Astrocyte of the hippocampus (primary cell): ENCODE measurements around the gene TYW1.
"Not testable (repeated sequence)": the region's sequence is repeated elsewhere in the genome, so short reads cannot be mapped to it uniquely, and the experiment has no call there.

ENCODE experiments used
- DNase-seq: peaks from one replicate; pipeline ENCODE4 v3.0.0; 2011; ENCODE audit warnings: low read depth, low spot score

TYW1 gene, protein sequence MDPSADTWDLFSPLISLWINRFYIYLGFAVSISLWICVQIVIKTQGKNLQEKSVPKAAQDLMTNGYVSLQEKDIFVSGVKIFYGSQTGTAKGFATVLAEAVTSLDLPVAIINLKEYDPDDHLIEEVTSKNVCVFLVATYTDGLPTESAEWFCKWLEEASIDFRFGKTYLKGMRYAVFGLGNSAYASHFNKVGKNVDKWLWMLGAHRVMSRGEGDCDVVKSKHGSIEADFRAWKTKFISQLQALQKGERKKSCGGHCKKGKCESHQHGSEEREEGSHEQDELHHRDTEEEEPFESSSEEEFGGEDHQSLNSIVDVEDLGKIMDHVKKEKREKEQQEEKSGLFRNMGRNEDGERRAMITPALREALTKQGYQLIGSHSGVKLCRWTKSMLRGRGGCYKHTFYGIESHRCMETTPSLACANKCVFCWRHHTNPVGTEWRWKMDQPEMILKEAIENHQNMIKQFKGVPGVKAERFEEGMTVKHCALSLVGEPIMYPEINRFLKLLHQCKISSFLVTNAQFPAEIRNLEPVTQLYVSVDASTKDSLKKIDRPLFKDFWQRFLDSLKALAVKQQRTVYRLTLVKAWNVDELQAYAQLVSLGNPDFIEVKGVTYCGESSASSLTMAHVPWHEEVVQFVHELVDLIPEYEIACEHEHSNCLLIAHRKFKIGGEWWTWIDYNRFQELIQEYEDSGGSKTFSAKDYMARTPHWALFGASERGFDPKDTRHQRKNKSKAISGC

DNA sequence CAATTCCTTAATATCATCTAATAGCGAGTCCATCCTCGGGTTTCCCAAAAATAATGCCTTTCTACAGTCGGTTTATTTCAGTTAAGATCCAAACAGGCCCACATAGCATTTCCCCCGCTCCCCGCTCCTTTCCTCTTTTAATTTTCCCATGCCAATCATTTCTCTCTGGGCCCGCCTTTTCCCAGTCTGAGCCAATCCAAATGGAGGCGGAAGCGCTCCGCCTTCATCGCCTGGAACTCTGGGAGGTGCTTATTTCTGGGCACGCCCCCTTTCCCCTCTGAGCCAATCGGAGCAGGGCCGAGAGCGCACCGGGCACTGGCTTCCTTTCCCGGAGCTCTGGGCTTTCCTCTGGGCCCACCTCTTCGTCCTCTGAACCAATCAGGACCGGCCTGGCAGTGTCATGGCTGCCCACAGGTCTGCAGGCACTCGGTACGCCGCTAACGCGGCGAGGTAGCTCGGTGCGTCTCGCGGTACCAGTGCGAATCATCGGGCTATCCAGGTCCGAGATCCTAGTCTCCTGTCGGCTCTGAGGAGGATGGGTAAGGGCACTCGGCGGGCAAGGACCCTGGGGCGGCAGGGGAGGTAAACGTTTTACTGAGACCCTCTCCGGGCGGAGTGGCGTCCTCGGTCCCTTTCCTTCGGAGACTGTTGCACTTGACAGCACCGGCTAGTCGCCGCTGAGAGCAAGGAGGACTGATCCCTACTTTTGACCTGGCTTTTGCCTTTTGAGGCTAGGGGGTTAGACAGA is at the start of gene TYW1:
TYW1 (plus strand) TSS at position 390 of the 748 bp plus-strand sequence; CDS start at position 536, 146 bp downstream.
- DNase-seq: peak; percentile 99

DNA sequence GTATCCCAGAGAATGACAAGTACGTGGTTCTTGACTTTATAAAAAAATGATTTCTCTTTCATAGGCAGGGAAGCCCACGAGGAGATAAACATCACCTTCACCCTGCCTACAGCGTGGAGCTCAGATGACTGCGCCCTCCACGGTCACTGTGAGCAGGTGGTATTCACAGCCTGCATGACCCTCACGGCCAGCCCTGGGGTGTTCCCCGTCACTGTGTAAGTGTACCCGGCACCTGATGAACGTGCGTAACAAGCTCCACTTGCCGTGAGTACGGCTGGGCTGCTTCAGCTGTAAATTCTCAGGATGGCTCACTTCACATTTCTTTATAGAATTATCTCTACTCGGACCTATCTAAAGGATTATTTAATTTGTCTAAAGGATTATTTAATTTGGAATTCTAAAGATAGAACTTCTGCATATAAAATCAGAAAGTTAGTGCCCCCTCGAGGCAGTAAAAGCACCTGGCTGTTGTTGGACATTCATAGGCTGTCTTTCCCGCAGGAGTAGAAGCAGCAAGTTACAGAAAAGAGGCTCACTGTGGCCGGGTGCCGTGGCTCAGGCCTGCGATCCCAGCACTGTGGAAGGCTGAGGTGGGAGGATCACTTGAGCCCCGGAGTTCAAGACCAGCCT is 48.0 kb upstream of the TYW1 start:
- no peak for DNase-seq

DNA sequence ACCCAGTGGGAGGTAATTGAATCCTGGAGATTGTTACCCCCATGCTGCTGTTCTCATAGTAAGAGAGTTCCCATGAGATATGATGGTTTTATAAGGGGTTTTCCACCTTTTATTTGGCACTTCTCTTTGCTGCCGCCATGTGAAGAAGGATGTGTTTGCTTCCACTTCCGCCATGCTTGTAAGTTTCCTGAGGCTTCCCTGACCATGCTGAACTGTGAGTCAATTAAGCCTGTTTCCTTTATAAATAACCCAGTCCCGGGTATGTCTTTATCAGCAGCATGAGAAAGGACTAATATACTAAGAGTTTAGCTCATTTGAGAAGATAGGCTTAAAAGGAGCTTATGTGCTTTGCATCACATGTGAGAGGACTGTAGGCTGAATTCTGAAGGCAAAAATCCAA is 46.3 kb upstream of the TYW1 start:
- no peak for DNase-seq

DNA sequence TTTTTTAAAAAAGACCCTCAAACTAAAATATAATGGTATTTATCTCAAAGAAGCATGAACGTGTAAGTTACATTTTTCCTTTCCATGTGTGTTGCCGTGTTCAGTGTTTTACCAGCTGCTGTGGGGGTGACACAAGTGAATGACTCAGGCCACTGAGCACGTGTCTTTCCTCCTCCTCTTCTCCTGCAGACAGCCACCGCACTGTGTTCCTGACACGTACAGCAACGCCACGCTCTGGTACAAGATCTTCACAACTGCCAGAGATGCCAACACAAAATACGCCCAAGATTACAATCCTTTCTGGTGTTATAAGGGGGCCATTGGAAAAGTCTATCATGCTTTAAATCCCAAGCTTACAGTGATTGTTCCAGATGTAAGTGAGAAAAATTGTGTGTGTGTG is 45.9 kb upstream of the TYW1 start:
- DNase-seq: no peak

DNA sequence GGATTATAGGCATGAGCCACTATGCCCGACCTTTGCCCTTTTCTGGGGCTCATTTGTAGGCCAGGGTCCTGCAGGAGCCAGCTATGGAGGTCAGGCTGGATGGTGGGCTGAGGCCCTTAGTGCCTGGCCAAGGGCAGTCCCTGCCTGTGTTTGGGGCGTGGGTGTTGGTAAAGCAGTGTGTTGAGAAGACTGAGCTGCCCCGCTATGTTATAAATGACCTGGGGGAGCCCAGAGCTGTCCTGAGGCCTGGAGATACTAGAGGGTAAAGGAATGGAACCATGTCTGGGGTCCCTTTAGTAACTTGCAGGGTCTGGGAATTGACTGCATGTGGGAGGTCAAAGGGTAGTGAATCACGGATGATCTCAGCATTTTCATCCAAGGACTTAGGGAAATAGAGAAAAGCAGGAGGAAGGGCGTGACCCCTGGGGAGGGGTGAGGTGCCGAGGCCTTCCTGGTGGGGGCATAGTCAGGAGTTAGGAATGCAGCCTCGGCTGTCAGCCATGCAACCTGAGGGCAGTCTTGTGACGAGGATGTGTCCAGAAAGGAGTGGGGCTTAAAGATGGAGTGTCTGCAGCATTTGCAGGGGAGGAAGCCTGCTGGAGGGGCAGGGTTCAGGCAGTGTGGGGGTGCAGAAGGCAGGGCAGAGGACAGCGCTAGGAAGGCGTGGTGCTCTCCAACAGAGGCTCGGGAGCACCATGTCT is 44.1 kb upstream of the TYW1 start:
- DNase-seq: peak; percentile 61

DNA sequence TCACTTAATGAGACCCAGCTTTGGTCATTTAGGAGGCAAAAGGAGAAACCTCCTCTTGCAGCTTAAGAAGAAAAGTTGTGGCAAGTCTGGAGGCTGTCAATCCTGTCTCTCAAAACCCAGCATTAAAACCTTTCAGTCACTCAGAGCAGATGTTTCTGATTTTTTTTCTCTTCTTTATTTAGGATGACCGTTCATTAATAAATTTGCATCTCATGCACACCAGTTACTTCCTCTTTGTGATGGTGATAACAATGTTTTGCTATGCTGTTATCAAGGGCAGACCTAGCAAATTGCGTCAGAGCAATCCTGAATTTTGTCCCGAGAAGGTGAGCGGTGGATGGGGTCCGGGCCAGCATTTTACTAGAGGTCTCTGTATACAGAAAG is 43.6 kb upstream of the TYW1 start:
- DNase-seq: no peak

DNA sequence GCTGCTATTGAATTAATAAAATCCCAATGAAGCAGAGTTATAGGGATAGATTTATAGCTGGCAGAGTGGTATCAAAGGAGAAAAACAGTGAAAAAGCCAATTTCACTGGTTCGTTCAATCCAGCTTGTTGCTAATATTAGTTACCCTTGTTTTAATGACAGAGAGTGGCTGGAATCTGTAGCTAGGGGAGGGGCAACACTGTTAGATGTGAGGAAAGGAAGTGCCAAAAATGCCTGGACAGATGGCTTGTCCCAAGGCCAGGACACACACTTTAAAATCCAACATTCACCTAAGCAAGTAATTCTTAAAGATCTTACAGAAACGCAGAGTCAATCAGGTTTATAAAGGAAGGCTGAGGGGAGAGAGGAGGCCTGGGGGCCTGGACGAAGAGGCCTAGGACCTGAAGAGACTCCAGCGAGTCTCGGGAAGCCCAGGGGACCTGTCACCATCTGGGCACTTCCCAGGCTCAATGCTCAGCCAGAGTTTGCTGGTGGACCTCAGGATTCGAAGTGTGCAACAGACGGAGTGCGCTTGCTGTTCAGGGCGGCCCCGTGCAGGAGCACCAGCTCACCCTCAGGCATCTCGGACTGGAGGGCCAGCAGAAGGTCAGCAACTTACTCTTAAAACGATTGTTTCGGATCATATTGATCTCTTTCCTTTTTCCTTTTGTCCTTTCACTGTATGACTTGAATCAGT is 38.9 kb upstream of the TYW1 start:
- no peak for DNase-seq

DNA sequence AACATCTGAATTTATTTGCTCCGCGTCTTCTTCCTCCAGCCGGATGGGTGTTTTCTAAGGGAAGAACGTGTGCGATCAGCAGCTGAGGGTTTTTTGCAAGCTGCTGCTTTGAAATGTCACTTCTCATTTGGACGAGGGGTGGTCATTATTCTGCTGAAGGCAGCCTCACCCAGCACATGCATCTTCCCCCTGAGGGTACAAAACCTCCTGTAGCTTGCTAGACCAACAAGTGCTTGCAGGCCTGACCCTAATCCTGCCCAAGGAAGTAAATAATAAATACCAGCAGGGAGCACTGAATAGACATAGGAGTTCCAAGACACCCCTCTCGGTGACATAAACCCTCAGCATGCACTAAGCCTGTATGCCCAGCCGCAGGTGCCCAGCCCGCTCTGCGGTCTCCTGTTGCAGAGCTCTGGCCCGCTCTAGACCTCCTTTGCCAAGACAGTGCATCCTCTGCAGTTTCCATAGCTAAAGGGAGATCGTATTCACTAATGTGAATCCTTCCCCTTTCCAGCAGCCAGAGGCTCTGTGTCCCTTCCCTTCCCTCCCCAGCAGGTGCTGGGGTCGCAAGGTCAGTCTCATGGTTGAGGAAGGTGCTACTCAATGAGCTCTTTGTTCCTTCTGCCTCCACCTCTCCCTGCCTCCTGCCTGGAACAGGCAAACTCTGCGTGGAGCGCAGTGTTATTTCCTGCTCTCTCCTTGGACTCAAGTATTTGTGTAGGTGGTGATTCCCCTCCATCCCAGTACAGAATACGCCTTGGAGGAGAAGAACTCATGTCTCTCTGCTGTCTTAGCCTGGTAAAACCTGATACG is 37.9 kb upstream of the TYW1 start:
- DNase-seq: no peak

DNA sequence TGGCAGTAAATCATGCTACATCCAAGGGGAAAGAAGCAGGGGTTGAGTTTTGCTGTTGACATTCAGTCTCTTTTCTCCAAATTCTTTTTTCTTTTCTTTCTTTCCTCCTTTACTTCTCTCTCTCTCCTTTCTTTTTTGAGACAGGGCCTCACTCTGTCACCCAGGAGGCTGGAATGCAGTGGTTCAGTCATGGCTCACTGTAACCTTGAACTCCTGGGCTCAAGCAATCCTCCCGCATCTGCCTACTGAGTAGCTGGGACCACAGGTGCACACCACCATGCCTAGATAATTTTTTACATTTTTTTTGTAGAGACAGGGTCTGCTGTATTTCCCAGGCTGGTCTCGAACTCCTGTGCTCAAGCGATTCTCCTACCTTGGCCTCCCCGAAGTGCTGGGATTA is 36.4 kb upstream of the TYW1 start:
- DNase-seq: no peak

DNA sequence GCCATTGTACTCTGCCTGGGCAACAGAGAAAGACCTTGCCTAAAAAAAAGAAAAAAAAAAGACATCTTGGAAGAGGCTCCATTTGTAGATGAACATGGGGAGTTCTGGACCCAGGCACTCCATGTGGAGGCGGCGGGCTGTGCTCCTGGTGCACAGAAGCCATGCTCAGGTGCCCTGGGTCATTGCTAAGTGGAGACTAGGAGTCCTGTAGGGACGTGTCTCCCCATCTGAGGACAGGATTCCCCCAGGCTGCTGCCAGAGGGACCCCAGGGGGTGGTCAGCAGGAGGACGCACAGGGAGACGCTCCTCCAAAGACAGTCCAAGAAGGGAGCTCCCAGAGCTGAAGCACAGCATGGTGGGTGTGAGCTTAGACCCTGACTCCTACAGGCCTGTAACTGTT is 35.5 kb upstream of the TYW1 start:
- DNase-seq: no peak

DNA sequence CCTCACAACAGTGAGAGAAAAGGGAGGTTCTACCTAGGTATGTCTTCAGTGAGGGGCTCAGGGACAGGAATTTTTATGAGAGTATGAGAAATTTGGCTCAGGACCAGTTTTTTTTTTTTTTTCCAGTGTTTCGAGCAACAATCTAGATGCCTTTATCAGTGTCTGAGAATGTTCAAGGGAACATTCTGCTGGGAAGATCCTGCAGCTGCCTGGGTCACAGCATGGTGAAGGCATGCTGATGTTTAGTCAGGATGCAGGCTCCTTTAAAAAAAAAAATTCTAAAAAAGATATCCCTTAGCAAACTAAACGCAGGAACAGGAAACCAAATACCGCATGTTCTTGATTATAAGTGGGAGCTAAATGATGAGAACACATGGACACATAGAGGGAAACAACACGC is 32.2 kb upstream of the TYW1 start:
- DNase-seq: peak; percentile 11

DNA sequence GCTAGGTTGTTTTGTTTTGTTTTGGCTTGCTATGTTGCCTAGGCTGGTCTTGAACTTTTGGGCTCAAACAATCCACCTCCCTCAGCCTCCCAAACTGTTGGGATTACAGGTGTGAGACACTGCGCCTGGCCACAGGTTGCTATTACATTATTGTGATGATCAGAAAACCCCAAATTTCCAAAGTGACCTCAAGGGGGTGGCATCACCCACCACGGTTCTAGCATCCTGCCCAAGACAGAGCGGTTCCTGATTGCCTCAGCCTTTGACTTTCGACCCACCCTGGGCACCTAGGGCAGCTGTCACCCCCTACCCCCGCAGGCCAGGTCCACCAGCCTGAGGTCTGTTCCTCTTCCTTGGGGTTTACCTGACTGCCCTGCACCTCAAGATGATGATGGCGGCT is 29.6 kb upstream of the TYW1 start:
- DNase-seq: no peak

DNA sequence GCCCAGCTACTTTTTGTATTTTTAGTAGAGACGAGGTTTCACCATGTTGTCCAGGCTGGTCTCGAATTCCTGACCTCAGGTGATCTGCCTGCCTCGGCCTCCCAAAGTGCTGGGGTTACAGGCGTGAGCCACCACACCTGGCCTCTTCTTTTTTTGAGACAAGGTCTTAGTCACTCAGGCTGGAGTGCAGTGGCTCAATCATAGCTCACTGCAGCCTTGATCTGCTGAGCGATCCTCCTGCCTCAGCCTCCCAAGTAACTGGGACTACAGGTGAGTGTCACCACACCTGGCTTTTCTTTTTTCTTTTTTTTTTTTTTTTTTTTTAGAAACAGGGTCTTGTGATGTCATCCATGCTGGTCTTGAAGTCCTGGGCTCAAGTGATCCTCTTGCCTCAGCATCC is 27.6 kb upstream of the TYW1 start:
- DNase-seq: not testable (repeated sequence)

DNA sequence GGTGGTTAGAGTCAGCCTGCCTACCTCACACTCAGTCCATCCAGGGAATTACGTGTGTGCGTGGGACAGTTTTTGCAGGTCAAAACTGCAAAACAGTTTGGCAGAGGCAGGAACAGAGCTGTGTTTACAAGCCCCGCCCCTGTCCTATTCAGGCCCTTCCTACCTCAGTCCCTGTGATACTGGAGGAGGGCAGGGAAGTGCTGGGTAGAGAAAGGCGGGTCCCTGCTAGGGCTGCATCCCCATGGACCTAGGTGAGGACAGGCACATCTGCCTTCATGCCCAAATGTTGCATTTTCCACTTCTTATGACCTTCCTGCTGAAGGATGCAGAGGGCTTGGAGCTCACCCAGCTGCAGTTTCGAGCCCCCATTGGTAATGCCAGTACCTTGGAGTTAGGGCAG is 26.3 kb upstream of the TYW1 start:
- DNase-seq: no peak

DNA sequence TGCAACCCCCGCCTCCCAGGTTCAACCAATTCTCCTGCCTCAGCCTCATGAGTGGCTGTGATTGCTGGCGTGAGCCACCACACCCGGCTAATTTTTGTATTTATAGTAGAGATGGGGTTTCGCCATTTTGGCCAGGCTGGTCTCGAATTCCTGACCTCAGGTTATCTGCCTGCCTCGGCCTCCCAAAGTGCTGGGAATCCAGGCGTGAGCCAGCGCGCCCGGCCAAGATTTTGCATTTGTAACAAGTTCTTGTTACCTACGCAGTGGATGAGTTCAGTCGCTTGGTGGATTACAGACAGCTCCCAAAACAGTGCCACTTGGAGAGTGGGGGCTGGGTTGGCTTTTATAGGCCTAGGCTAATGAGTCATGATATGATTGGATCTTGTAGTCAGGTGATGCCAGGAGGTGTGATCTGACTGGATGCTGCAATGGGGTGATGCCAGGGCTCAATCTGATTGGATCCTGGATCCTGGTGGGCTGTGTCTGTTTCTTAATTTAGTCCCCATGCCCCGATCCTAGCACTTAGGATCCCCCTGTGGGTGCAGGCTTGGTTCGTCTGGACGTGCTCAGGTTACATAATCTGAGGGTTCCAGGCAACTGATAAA is 21.5 kb upstream of the TYW1 start:
- DNase-seq: no peak

DNA sequence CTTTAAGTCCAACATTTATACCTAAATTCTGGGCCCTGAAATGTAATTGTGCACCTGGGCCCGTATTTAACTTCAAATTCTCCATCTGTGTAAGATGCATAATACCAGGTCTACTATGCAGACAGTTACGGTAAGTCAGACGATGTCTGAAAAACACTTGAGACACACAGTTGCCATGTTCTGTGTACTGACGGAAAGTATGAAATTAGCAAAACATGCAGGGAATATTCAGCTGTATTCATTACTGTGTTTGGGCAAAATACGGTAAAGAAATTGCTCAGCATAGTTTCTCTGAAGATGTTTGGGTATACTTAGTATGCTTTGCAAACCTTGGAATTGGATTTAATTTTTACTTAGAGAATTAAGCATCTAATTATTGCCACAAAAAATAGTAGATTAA is 18.3 kb upstream of the TYW1 start:
- not testable (repeated sequence) for DNase-seq

DNA sequence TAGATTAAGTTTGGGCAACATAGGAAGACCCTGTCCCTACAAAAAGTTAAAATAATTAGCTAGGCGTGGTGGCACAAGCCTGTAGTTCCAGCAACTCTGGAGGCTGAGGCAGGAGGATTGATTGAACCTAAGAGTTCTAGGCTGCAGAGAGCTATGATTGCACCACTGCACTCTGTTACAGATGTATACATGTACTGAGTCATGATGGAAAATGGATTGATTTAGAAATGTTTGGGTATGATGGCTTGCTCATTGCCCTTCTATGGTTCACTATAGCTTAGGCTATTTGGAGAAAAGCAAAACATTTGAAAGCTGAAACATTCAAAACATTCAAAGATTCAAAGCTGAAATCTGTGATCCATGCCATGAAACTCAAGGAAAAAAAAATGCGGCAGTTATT is 17.6 kb upstream of the TYW1 start:
- not testable (repeated sequence) for DNase-seq

DNA sequence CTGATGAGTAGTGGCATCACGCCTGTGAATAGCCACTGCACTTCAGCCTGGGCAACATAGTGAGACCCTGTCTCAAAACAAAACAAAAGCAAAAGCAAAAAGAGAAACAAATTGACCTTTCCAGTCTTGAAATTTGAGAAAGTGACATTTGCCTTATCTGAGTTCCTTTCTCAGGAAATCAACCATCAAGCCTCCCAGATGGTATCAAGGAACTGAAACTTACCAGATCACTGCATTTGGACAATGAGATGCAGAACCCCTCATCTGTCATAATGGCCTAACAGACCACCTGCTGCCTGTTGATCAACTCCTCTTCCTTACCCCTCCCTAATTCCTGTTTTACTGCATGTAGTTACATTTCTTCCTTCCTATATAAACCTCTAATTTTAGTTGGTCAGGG is 16.3 kb upstream of the TYW1 start:
- DNase-seq: not testable (repeated sequence)

DNA sequence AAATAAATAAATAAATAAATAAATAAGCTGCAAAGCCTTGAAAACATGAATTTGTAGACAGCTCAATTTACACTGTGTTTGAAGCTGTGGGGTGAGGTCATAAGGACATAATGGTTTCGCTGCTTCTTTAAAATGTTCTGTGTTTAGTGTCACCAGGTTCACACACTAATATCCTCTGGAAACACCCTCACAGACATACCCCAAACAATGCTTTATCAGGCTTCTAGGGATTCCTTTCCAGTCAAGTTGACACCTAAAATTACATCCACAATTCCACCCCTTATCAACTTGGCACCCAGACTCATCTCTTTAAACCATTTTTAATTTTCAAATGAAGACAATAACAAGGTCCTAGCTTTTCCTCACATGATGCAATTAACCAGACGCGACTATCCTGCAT is 7.1 kb upstream of the TYW1 start:
- not testable (repeated sequence) for DNase-seq
